Testis (tissue), 3 donors: Measurements from ENCODE around the gene CCDC30. TPM values are rescaled to one million over a fixed set of nuclear protein-coding genes. Genes with fewer than 3 reads are reported as not detected.
"Not testable (repeated sequence)": the region's sequence is repeated elsewhere in the genome, so short reads cannot be mapped to it uniquely, and the experiment has no call there.

Source experiments
- DNase-seq: peaks from one replicate; pipeline ENCODE4 v3.0.0-alpha.2; 2019
- H3K27ac ChIP-seq, 2 donors: fragments of 200-600 bp; sonication (generic); one replicate each; pipeline ENCODE4 v1.5.1; 2019
- H3K27me3 ChIP-seq: fragments of 200-600 bp; sonication (generic); one replicate; pipeline ENCODE4 v1.5.1; 2019
- H3K36me3 ChIP-seq: fragments of 200-600 bp; sonication (generic); one replicate; pipeline ENCODE4 v1.5.1; 2017; ENCODE audit warnings: low read depth; ENCODE audit errors: missing control alignments
- H3K4me1 ChIP-seq: fragments of 200-600 bp; sonication (generic); one replicate; pipeline ENCODE4 v1.5.1; 2019
- H3K4me3 ChIP-seq, 2 donors: fragments of 200-600 bp; sonication (generic); one replicate each; pipeline ENCODE4 v1.5.1; 2017 to 2019
- H3K9me3 ChIP-seq: fragments of 200-600 bp; sonication (generic); one replicate; pipeline ENCODE4 v1.5.1; 2017
- POLR2A ChIP-seq: fragments of 450-650 bp; IDR thresholded peaks from one replicate; pipeline ENCODE4 v1.6.1; 2017; ENCODE audit warnings: antibody characterized with exemption, mild to moderate bottlenecking, moderate library complexity
- WGBS, 2 donors: methylation state at CpG; one replicate each; pipeline ENCODE4 v1.1.5; 2018; 5-methylcytosine and 5-hydroxymethylcytosine counted together
- intact Hi-C: fragments of 100-400 bp; cut with DNase I; formaldehyde crosslinking; loops from one replicate; pipeline ENCODE4 v1.15.1; 2023; ENCODE audit warnings: low total_unique reads
- polyA plus RNA-seq: library from polyadenylated mRNA; stranded (reverse); fragments of 350-450 nt; fragmentation: Illumina TruSeq; extraction: RNeasy Lipid Tissue Mini Kit (QIAGEN cat#74804); gene quantifications from one replicate; pipeline ENCODE4 v1.2.3, GENCODE V29; 2014; ENCODE audit warnings: low read depth, low replicate concordance; ENCODE audit not compliant: insufficient read depth
- total RNA-seq, 2 donors: library from RNA; depleted of rRNA; stranded (reverse); fragments of >200 nt; gene quantifications; one replicate each; pipeline ENCODE4 v1.2.3, GENCODE V29; 2016
- TF ChIP-seq, protein P1 (sequence below), 3 experiments: fragments of 450-650 bp in 2 of 3; fragments of 200-600 bp in 1 of 3; sonication (generic) in 1 of 3; IDR thresholded peaks; one replicate each; pipeline ENCODE4 v1.5.1; 2016 to 2019; ENCODE audit warnings: antibody characterized with exemption in 3 of 3, mild to moderate bottlenecking in 2 of 3, moderate library complexity in 1 of 3

Gene CCDC30
- total and polyA plus RNA-seq, 3 donors from 2014 or later = 5.8 to 16.1 (median 14.6) TPM

DNA sequence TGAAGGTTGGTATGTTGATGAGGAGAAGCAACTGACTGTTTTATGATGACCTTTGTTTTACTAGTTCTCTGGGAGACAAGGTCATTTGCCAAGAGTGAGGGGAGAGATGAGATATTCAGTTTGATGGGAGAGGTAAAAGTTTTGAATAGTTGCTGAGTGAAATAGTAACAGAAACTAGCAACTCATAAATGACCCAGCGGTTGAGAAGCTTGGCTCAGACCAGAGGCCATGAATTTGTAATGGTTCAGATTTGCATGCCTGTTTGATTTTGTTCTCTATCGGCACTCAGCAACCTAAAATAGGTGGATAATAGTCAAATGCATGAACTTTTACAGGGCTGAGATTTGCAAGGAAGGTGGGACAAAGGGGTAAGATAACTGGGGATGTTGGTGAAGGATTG, 6.6 kb downstream of the CCDC30 start:
- intact Hi-C loops = no loop called here
- no peaks in the 10 kb centered on the region for H3K9me3 ChIP-seq

DNA sequence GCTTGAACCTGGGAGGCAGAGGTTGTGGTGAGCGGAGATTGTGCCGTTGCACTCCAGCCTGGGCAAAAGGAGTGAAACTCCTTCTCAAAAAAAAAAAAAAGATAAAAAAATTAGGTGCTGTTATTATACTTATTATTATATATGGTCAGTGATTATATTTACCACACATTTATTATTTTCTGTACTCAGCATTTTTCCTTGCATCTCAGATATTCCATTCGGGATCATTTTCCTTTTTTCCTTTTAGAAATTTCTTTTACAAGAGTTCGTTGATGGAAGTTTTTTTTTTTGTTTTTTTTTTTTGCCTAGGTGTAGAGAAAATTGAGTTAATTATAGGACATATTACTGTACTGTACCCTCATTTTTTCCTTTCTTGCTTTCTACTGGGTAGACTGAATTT, 13.5 kb downstream of the CCDC30 start:
- 90 to 97% methylated on average over 4 of the region's 4 CpGs for WGBS, 2 donors
- H3K4me3 ChIP-seq = no peak overlapping the region
- intact Hi-C loops = no loop called here
- no peaks in the 10 kb centered on the region for H3K27me3 ChIP-seq
- no peaks in the 10 kb centered on the region for H3K9me3 ChIP-seq
- no peak for TF ChIP-seq POLR2A
- TF ChIP-seq, protein P1, sequence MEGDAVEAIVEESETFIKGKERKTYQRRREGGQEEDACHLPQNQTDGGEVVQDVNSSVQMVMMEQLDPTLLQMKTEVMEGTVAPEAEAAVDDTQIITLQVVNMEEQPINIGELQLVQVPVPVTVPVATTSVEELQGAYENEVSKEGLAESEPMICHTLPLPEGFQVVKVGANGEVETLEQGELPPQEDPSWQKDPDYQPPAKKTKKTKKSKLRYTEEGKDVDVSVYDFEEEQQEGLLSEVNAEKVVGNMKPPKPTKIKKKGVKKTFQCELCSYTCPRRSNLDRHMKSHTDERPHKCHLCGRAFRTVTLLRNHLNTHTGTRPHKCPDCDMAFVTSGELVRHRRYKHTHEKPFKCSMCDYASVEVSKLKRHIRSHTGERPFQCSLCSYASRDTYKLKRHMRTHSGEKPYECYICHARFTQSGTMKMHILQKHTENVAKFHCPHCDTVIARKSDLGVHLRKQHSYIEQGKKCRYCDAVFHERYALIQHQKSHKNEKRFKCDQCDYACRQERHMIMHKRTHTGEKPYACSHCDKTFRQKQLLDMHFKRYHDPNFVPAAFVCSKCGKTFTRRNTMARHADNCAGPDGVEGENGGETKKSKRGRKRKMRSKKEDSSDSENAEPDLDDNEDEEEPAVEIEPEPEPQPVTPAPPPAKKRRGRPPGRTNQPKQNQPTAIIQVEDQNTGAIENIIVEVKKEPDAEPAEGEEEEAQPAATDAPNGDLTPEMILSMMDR (IDR thresholded peaks at IDR 0.05) = no peak
- H3K27ac ChIP-seq = no peak overlapping the region
- H3K36me3 ChIP-seq = no peaks in the 10 kb centered on the region
- no peaks in the 10 kb centered on the region for H3K4me1 ChIP-seq
- DNase-seq = no peak

More for the DNA sequence above, 6.6 kb downstream of the CCDC30 start:
- Histone ChIP-seq H3K27me3 (no peaks in the 10 kb centered on the region), H3K27ac (no peak overlapping the region), H3K36me3 (no peaks in the 10 kb centered on the region), H3K4me1 (no peaks in the 10 kb centered on the region), H3K4me3 (no peak overlapping the region)
- no peak for DNase-seq
- 90 to 92% methylated on average over 2 of the region's 2 CpGs for WGBS, 2 donors
- TF ChIP-seq POLR2A = no peak
- TF ChIP-seq, protein P1 (IDR thresholded peaks at IDR 0.05) = no peak

DNA sequence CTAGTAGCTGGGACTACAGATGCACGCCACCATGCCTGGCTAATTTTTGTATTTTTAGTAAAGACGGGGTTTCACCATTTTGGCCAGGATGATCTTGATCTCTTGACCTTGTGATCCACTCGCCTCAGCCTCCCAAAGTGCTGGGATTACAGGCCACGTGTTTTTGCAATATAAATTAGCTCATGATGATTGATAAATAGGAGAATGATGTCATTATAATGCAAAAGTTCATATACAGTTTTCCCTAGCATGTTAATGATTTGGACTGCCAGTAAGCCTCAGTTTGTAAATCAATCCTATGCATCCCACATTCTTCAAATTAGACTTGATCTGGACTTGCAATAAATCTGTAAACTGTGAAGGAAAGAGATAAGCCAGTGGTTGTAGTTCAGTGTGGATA, 14.3 kb downstream of the CCDC30 start:
- H3K27ac ChIP-seq, H3K27me3 ChIP-seq, H3K4me1 ChIP-seq, H3K9me3 ChIP-seq, intact Hi-C loops, H3K4me3 ChIP-seq, DNase-seq, H3K36me3 ChIP-seq: not testable (repeated sequence)
- 77 to 80% methylated on average over 4 of the region's 4 CpGs for WGBS, 2 donors

DNA sequence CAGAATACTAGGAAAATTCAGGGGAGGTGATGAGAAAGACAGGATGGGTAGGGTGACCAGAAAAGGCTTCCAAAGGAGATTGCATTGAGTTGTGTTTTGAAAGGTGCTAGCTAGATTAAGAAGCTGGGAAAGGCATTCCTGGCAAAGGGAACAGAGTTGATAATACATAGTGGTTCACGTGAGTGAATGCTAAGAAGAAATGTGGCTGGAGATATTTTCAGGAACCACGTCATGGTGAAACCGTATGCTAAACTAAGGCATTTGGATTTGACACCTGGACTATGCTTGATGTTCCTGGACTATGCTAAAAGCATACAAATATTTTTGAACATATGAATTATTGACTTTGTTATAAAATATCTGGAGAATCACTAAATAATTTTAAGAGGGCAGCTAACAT, 14.7 kb downstream of the CCDC30 start:
- no peaks in the 10 kb centered on the region for H3K9me3 ChIP-seq
- TF ChIP-seq POLR2A = no peak
- TF ChIP-seq, protein P1 (IDR thresholded peaks at IDR 0.05) = no peak
- no peaks in the 10 kb centered on the region for H3K36me3 ChIP-seq
- no peak overlapping the region for H3K4me3 ChIP-seq
- no peak overlapping the region for H3K27ac ChIP-seq
- intact Hi-C loops = no loop called here
- 87 to 88% methylated on average over 3 of the region's 3 CpGs for WGBS, 2 donors
- H3K27me3 ChIP-seq = no peaks in the 10 kb centered on the region
- no peaks in the 10 kb centered on the region for H3K4me1 ChIP-seq
- DNase-seq = no peak

DNA sequence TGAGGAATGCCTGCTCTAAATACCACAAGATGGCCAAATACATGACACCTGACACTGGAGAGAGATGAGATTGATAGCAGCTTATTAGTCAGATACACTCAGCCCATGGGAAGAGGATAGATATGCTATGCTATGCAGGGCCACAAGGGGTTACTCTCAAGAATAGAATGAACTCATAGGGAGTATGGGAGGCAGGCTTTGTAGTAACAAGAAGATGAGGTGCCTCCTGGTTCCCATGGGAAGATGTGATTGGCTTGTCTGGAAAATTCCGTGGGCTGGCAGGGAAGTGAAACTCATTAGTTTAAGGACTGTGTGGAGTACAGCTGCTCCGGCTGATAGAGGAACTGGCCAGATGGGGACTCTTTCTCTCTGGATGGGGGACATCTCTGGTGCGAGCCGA, 16.5 kb downstream of the CCDC30 start:
- Histone ChIP-seq H3K36me3 (no peaks in the 10 kb centered on the region), H3K4me3 (no peak overlapping the region), H3K9me3 (no peaks in the 10 kb centered on the region), H3K4me1 (no peaks in the 10 kb centered on the region), H3K27ac (no peak overlapping the region), H3K27me3 (no peaks in the 10 kb centered on the region)
- 47 to 63% methylated on average over 4 of the region's 4 CpGs for WGBS, 2 donors
- TF ChIP-seq, protein P1 (IDR thresholded peaks at IDR 0.05) = no peak
- TF ChIP-seq POLR2A = no peak
- intact Hi-C loops = no loop called here
- DNase-seq = no peak
